Duodenal mucosa (tissue), 2 donors: Measurements from ENCODE around the gene AGK.
"Not testable (repeated sequence)": the region's sequence is repeated elsewhere in the genome, so short reads cannot be mapped to it uniquely, and the experiment has no call there.

ENCODE experiments used
- H3K27ac ChIP-seq: one replicate; pipeline ENCODE4 v1.7.0; 2013; ENCODE audit warnings: low read depth, low read length
- H3K27me3 ChIP-seq, 2 donors: one replicate each; pipeline ENCODE4 v1.7.0; 2013; ENCODE audit warnings: low read length in 2 of 2, control low read depth in 1 of 2; ENCODE audit not compliant: insufficient read depth in 2 of 2, control insufficient read depth in 1 of 2
- H3K36me3 ChIP-seq, 2 donors: one replicate each; pipeline ENCODE4 v1.7.0; 2013; ENCODE audit warnings: low read length in 2 of 2, control low read depth in 1 of 2; ENCODE audit not compliant: insufficient read depth in 2 of 2, control insufficient read depth in 1 of 2
- H3K4me1 ChIP-seq, 2 donors: one replicate each; pipeline ENCODE4 v1.7.0; 2013; ENCODE audit warnings: low read length in 2 of 2, control low read depth in 1 of 2; ENCODE audit not compliant: insufficient read depth in 2 of 2, control insufficient read depth in 1 of 2
- H3K4me3 ChIP-seq, 2 donors: one replicate each; pipeline ENCODE4 v1.7.0; 2013; ENCODE audit warnings: low read length in 2 of 2, low read depth in 1 of 2
- H3K9ac ChIP-seq, 2 donors: one replicate each; pipeline ENCODE4 v1.7.0; 2013; ENCODE audit warnings: low read length in 2 of 2, low read depth in 1 of 2
- H3K9me3 ChIP-seq, 2 donors: one replicate each; pipeline ENCODE4 v1.7.0; 2013; ENCODE audit warnings: low read length in 2 of 2, control low read depth in 1 of 2; ENCODE audit not compliant: control insufficient read depth in 1 of 2

Gene AGK

GRCh38 chr7:141568227-141568626 lies 17.0 kb downstream of the AGK start:
- no peaks in the 10 kb centered on the region for H3K27me3 ChIP-seq
- H3K36me3 ChIP-seq: peaks cover 0 to 30% of the 10 kb centered on the region in 2 donors
- no peak overlapping the region for H3K9ac ChIP-seq
- no peaks in the 10 kb centered on the region for H3K9me3 ChIP-seq
- no peaks in the 10 kb centered on the region for H3K4me1 ChIP-seq
- H3K27ac ChIP-seq: no peak overlapping the region
- no peak overlapping the region for H3K4me3 ChIP-seq

GRCh38 chr7:141571059-141571458 lies 19.8 kb downstream of the AGK start:
- no peaks in the 10 kb centered on the region for H3K27me3 ChIP-seq
- no peak overlapping the region for H3K4me3 ChIP-seq
- H3K36me3 ChIP-seq: peaks cover 0 to 20% of the 10 kb centered on the region in 2 donors
- no peak overlapping the region for H3K9ac ChIP-seq
- H3K4me1 ChIP-seq: no peaks in the 10 kb centered on the region
- H3K27ac ChIP-seq: no peak overlapping the region
- H3K9me3 ChIP-seq: peaks cover under 1 to 9% of the 10 kb centered on the region in 2 donors

- peaks cover 0 to 11% of the 10 kb centered on the region in 2 donors for H3K36me3 ChIP-seq
- H3K4me3 ChIP-seq: no peak overlapping the region
- H3K9ac ChIP-seq: no peak overlapping the region
- H3K9me3 ChIP-seq: peaks cover 2 to 14% of the 10 kb centered on the region in 2 donors
- H3K27me3 ChIP-seq: no peaks in the 10 kb centered on the region
- H3K4me1 ChIP-seq: no peaks in the 10 kb centered on the region
- H3K27ac ChIP-seq: no peak overlapping the region
These were observed 21.0 kb downstream of the AGK start for GRCh38 chr7:141572175-141572574.

- Histone ChIP-seq H3K36me3 (no peaks in the 10 kb centered on the region), H3K27ac (no peak overlapping the region), H3K9ac (no peak overlapping the region), H3K4me3 (no peak overlapping the region), H3K27me3 (no peaks in the 10 kb centered on the region), H3K4me1 (no peaks in the 10 kb centered on the region), H3K9me3 (peaks cover 2 to 14% of the 10 kb centered on the region in 2 donors)
These were observed 22.3 kb downstream of the AGK start for GRCh38 chr7:141573511-141573910.

- H3K9ac ChIP-seq: no peak overlapping the region
- no peak overlapping the region for H3K27ac ChIP-seq
These were observed 24.0 kb downstream of the AGK start for GRCh38 chr7:141575164-141575563.

GRCh38 chr7:141575654-141576448 lies 24.6 kb downstream of the AGK start:
- Histone ChIP-seq H3K9me3 (peaks cover 10 to 24% of the 10 kb centered on the region in 2 donors), H3K9ac (no peak overlapping the region), H3K36me3 (no peaks in the 10 kb centered on the region), H3K27ac (no peak overlapping the region), H3K4me3 (no peak overlapping the region), H3K4me1 (no peaks in the 10 kb centered on the region), H3K27me3 (no peaks in the 10 kb centered on the region)

More at GRCh38 chr7:141575164-141575563, 24.0 kb downstream of the AGK start:
- Histone ChIP-seq H3K4me1 (no peaks in the 10 kb centered on the region), H3K4me3 (no peak overlapping the region), H3K36me3 (no peaks in the 10 kb centered on the region), H3K9me3 (peaks cover 10 to 24% of the 10 kb centered on the region in 2 donors), H3K27me3 (no peaks in the 10 kb centered on the region)

GRCh38 chr7:141577043-141577839 lies 26.0 kb downstream of the AGK start:
- Histone ChIP-seq H3K9ac (no peak overlapping the region), H3K36me3 (no peaks in the 10 kb centered on the region), H3K27ac (no peak overlapping the region), H3K27me3 (no peaks in the 10 kb centered on the region), H3K4me1 (no peaks in the 10 kb centered on the region), H3K9me3 (peaks cover 10 to 24% of the 10 kb centered on the region in 2 donors), H3K4me3 (no peak overlapping the region)

- not testable (repeated sequence) for H3K27me3 ChIP-seq, H3K9ac ChIP-seq, H3K4me1 ChIP-seq, H3K4me3 ChIP-seq, H3K27ac ChIP-seq, H3K36me3 ChIP-seq
- H3K9me3 ChIP-seq: peaks cover 10 to 21% of the 10 kb centered on the region in 2 donors
These were observed 28.7 kb downstream of the AGK start for GRCh38 chr7:141579953-141580352.

GRCh38 chr7:141582063-141582462 lies 30.9 kb downstream of the AGK start:
- not testable (repeated sequence) for H3K27ac ChIP-seq, H3K4me1 ChIP-seq, H3K27me3 ChIP-seq, H3K36me3 ChIP-seq, H3K9ac ChIP-seq, H3K4me3 ChIP-seq
- H3K9me3 ChIP-seq: peaks cover 8 to 11% of the 10 kb centered on the region in 2 donors

- Histone ChIP-seq H3K4me1 (no peaks in the 10 kb centered on the region), H3K36me3 (peaks cover 0 to 3% of the 10 kb centered on the region in 2 donors), H3K27me3 (no peaks in the 10 kb centered on the region), H3K9ac (no peak overlapping the region), H3K4me3 (no peak overlapping the region), H3K27ac (no peak overlapping the region), H3K9me3 (peaks cover 0 to 1% of the 10 kb centered on the region in 2 donors)
These were observed 33.7 kb downstream of the AGK start for GRCh38 chr7:141584935-141585334.
